ENCODE results near the gene MYMX. TPM values are rescaled to one million over a fixed set of nuclear protein-coding genes. Genes with fewer than 3 reads are reported as not detected.

The MYMX gene
- total RNA-seq, 1 experiment from 2014 or later: not detected

- no peaks in the 10 kb centered on the region for H3K9me3 Mint-ChIP-seq (ENCODE audit: unreplicated experiment)
- no peaks in the 10 kb centered on the region for H3K27me3 Mint-ChIP-seq (ENCODE audit: insufficient read depth, unreplicated experiment)
- peak; percentile 59 to 83 for TF ChIP-seq CTCF (IDR thresholded peaks at IDR 0.05; ENCODE audit: insufficient read depth in 1 of 2, low read depth in 1 of 2, low read length in 1 of 2, severe bottlenecking in 1 of 2, unreplicated experiment in 1 of 2)
- ChIA-PET POLR2A (interaction anchor here (0.6 to 0.7 kb wide), 2 partner anchors 53 to 109 kb away, joined by 3 read pairs; no protein-coding TSS in a partner anchor), CTCF (interaction anchor here (0.6 to 1.6 kb wide), 7 partner anchors 8 to 584 kb away, joined by 3 to 13 read pairs (median 5); no protein-coding TSS in a partner anchor)
- H3K27ac Mint-ChIP-seq (ENCODE audit: unreplicated experiment): no peak overlapping the region
- H3K4me1 Mint-ChIP-seq (ENCODE audit: low read depth, unreplicated experiment): peaks cover 15% of the 10 kb centered on the region
- no TSS peak for BruUV-seq (replicated peaks)
- intact Hi-C loops (cut with micrococcal nuclease; ENCODE audit: unreplicated experiment): loop anchor here (1.0 kb wide), 1 partner anchor 13 kb away; no protein-coding TSS in a partner anchor
- Histone ChIP-seq H3K4me3 (ENCODE audit: low read depth, low read length) (no peak overlapping the region), H3K4me1 (peaks cover 45% of the 10 kb centered on the region), H3K9me3 (no peaks in the 10 kb centered on the region), H3K36me3 (ENCODE audit: control insufficient read depth, insufficient read depth, low read length) (no peaks in the 10 kb centered on the region), H3K27me3 (replicated peaks; ENCODE audit: control insufficient read depth, insufficient read depth, low read length) (no peaks in the 10 kb centered on the region)
- DNase-seq: peak; percentile 74 to 79
- H3K4me3 Mint-ChIP-seq (ENCODE audit: unreplicated experiment): peak overlapping the region; percentile 89
- H3K36me3 Mint-ChIP-seq (ENCODE audit: insufficient read depth, unreplicated experiment): peaks cover 12% of the 10 kb centered on the region
Measured at GRCh38 chr6:44221291-44221960, 4.7 kb downstream of the MYMX start.

GRCh38 chr6:44221961-44222335, 5.2 kb downstream of the MYMX start:
- Mint-ChIP-seq H3K4me3 (ENCODE audit: unreplicated experiment) (peak overlapping the region; percentile 89), H3K27ac (ENCODE audit: unreplicated experiment) (no peak overlapping the region), H3K4me1 (ENCODE audit: low read depth, unreplicated experiment) (peaks cover 9% of the 10 kb centered on the region), H3K36me3 (ENCODE audit: insufficient read depth, unreplicated experiment) (peaks cover 12% of the 10 kb centered on the region), H3K9me3 (ENCODE audit: unreplicated experiment) (no peaks in the 10 kb centered on the region), H3K27me3 (ENCODE audit: insufficient read depth, unreplicated experiment) (no peaks in the 10 kb centered on the region)
- no peak for TF ChIP-seq CTCF (IDR thresholded peaks at IDR 0.05; ENCODE audit: insufficient read depth in 1 of 2, low read depth in 1 of 2, low read length in 1 of 2, severe bottlenecking in 1 of 2, unreplicated experiment in 1 of 2)
- Histone ChIP-seq H3K4me3 (ENCODE audit: low read depth, low read length) (no peak overlapping the region), H3K9me3 (no peaks in the 10 kb centered on the region), H3K4me1 (peaks cover 47% of the 10 kb centered on the region), H3K36me3 (ENCODE audit: control insufficient read depth, insufficient read depth, low read length) (no peaks in the 10 kb centered on the region), H3K27me3 (replicated peaks; ENCODE audit: control insufficient read depth, insufficient read depth, low read length) (no peaks in the 10 kb centered on the region)
- intact Hi-C loops (cut with micrococcal nuclease; ENCODE audit: unreplicated experiment): loop anchor here (1.0 kb wide), 1 partner anchor 12 kb away; no protein-coding TSS in a partner anchor
- POLR2A ChIA-PET: interaction anchor here (0.6 to 0.7 kb wide), 2 partner anchors 53 to 110 kb away, joined by 3 read pairs; no protein-coding TSS in a partner anchor
- DNase-seq: no peak
- CTCF ChIA-PET: interaction anchor here (0.6 to 1.6 kb wide), 5 partner anchors 9 to 584 kb away, joined by 3 to 13 read pairs (median 5); no protein-coding TSS in a partner anchor
- no TSS peak for BruUV-seq (replicated peaks)

- ChIA-PET CTCF (interaction anchor here (0.7 to 4.0 kb wide), 7 partner anchors 12 to 126 kb away, joined by 3 to 25 read pairs (median 4); no protein-coding TSS in a partner anchor), POLR2A (interaction anchor here (0.5 to 2.3 kb wide), 5 partner anchors 15 to 420 kb away, joined by 3 to 13 read pairs (median 5); partner anchors contain the start of genes HSP90AB1, MRPL14, SLC35B2 and TMEM63B)
- H3K36me3 Mint-ChIP-seq (ENCODE audit: insufficient read depth, unreplicated experiment): peaks cover 12% of the 10 kb centered on the region
- H3K27ac Mint-ChIP-seq (ENCODE audit: unreplicated experiment): peak overlapping the region; percentile 44
- Histone ChIP-seq H3K36me3 (ENCODE audit: control insufficient read depth, insufficient read depth, low read length) (no peaks in the 10 kb centered on the region), H3K4me1 (peaks cover 50% of the 10 kb centered on the region), H3K27me3 (replicated peaks; ENCODE audit: control insufficient read depth, insufficient read depth, low read length) (no peaks in the 10 kb centered on the region), H3K4me3 (ENCODE audit: low read depth, low read length) (peak overlapping the region; percentile 59), H3K9me3 (no peaks in the 10 kb centered on the region)
- H3K9me3 Mint-ChIP-seq (ENCODE audit: unreplicated experiment): no peaks in the 10 kb centered on the region
- BruUV-seq (replicated peaks): no TSS peak
- TF ChIP-seq CTCF (IDR thresholded peaks at IDR 0.05; ENCODE audit: insufficient read depth in 1 of 2, low read depth in 1 of 2, low read length in 1 of 2, severe bottlenecking in 1 of 2, unreplicated experiment in 1 of 2): no peak
- no peak for DNase-seq
- peak overlapping the region; percentile 89 for H3K4me3 Mint-ChIP-seq (ENCODE audit: unreplicated experiment)
- H3K27me3 Mint-ChIP-seq (ENCODE audit: insufficient read depth, unreplicated experiment): no peaks in the 10 kb centered on the region
- intact Hi-C loops (cut with micrococcal nuclease; ENCODE audit: unreplicated experiment): loop anchor here (1.0 kb wide), 1 partner anchor 50 kb away; no protein-coding TSS in a partner anchor
- H3K4me1 Mint-ChIP-seq (ENCODE audit: low read depth, unreplicated experiment): peaks cover 7% of the 10 kb centered on the region
Measured at GRCh38 chr6:44222486-44223318, 6.0 kb downstream of the MYMX start.
